Neuronal stem cell (in vitro differentiated cells): Measurements from ENCODE around the gene B4GALNT4.
"Not testable (repeated sequence)": the region's sequence is repeated elsewhere in the genome, so short reads cannot be mapped to it uniquely, and the experiment has no call there.

Experiments used
- DNase-seq: peaks from one replicate; pipeline ENCODE4 v3.0.0-alpha.2; 2013; ENCODE audit warnings: low spot score
- H2AFZ ChIP-seq: one replicate; pipeline ENCODE4 v1.6.1; 2013; ENCODE audit warnings: mild to moderate bottlenecking, low read length, inconsistent platforms
- H2AK5ac ChIP-seq: 2 replicates; pipeline ENCODE4 v1.6.1; 2013; ENCODE audit warnings: low read depth, mild to moderate bottlenecking, inconsistent platforms, low read length, moderate library complexity, mixed read lengths
- H2BK120ac ChIP-seq: 2 replicates; pipeline ENCODE4 v1.6.1; 2013; ENCODE audit warnings: low read depth, mild to moderate bottlenecking, inconsistent platforms, low read length, moderate library complexity, mixed read lengths
- H2BK12ac ChIP-seq: one replicate; pipeline ENCODE4 v1.6.1; 2013; ENCODE audit warnings: low read length, inconsistent platforms
- H2BK15ac ChIP-seq: 2 replicates; pipeline ENCODE4 v1.6.1; 2013; ENCODE audit warnings: mild to moderate bottlenecking, low read length, inconsistent platforms, mixed read lengths
- H2BK5ac ChIP-seq: one replicate; pipeline ENCODE4 v1.6.1; 2013; ENCODE audit warnings: inconsistent platforms, mild to moderate bottlenecking, low read length, moderate library complexity
- H3K14ac ChIP-seq: one replicate; pipeline ENCODE4 v1.6.1; 2013; ENCODE audit warnings: low read length, inconsistent platforms
- H3K18ac ChIP-seq: 2 replicates; pipeline ENCODE4 v1.6.1; 2013; ENCODE audit warnings: low read length, inconsistent platforms
- H3K23ac ChIP-seq: 2 replicates; pipeline ENCODE4 v1.6.1; 2013; ENCODE audit warnings: low read depth, mild to moderate bottlenecking, mixed read lengths, low read length, inconsistent platforms; ENCODE audit not compliant: poor library complexity
- H3K27ac ChIP-seq: replicated peaks from 3 replicates; pipeline ENCODE4 v1.5.1; 2013; ENCODE audit warnings: low read length, inconsistent platforms
- H3K27me3 ChIP-seq, 3 experiments: 2 replicates each; pipeline ENCODE4 v1.6.1; 2013; ENCODE audit warnings: low read length in 3 of 3, mild to moderate bottlenecking in 2 of 3, inconsistent platforms in 1 of 3, low read depth in 1 of 3, mixed read lengths in 1 of 3, moderate library complexity in 1 of 3; ENCODE audit not compliant: control insufficient read depth in 3 of 3, insufficient read depth in 3 of 3
- H3K36me3 ChIP-seq, 2 donors: replicated peaks in 1 of 2; 2 replicates each; pipeline ENCODE4 v1.6.1; 2013; ENCODE audit warnings: low read length in 2 of 2; ENCODE audit not compliant: control insufficient read depth in 2 of 2, insufficient read depth in 2 of 2
- H3K4ac ChIP-seq: 2 replicates; pipeline ENCODE4 v1.6.1; 2013; ENCODE audit warnings: inconsistent platforms, mild to moderate bottlenecking, low read length, moderate library complexity
- H3K4me1 ChIP-seq, 2 donors: 1 replicate in 1 of 2; 2 replicates in 1 of 2; pipeline ENCODE4 v1.6.1; 2013; ENCODE audit warnings: low read length in 2 of 2, low read depth in 1 of 2; ENCODE audit not compliant: control insufficient read depth in 2 of 2, insufficient read depth in 1 of 2
- H3K4me2 ChIP-seq: one replicate; pipeline ENCODE4 v1.6.1; 2013; ENCODE audit warnings: mild to moderate bottlenecking, low read length, inconsistent platforms; ENCODE audit not compliant: insufficient read depth, poor library complexity, severe bottlenecking
- H3K4me3 ChIP-seq, 2 donors: 2 replicates each; pipeline ENCODE4 v1.5.1; 2013; ENCODE audit warnings: low read length in 2 of 2, mild to moderate bottlenecking in 2 of 2, inconsistent platforms in 1 of 2, moderate library complexity in 1 of 2
- H3K79me1 ChIP-seq: one replicate; pipeline ENCODE4 v1.6.1; 2013; ENCODE audit warnings: low read depth, mild to moderate bottlenecking, inconsistent platforms, low read length, moderate library complexity
- H3K9ac ChIP-seq: one replicate; pipeline ENCODE4 v1.6.1; 2013; ENCODE audit warnings: mild to moderate bottlenecking, low read depth, low read length, inconsistent platforms; ENCODE audit not compliant: poor library complexity
- H3K9me3 ChIP-seq, 2 donors: replicated peaks in 1 of 2; 2 replicates each; pipeline versions ENCODE3 to v1.6.1; 2013; ENCODE audit warnings: low read length in 2 of 2, mild to moderate bottlenecking in 2 of 2, inconsistent platforms in 1 of 2, low read depth in 1 of 2, mixed read lengths in 1 of 2, moderate library complexity in 1 of 2; ENCODE audit not compliant: control insufficient read depth in 2 of 2, insufficient read depth in 1 of 2
- H4K8ac ChIP-seq: one replicate; pipeline ENCODE4 v1.6.1; 2013; ENCODE audit warnings: low read depth, mild to moderate bottlenecking, inconsistent platforms, low read length, moderate library complexity
- H4K91ac ChIP-seq: one replicate; pipeline ENCODE4 v1.6.1; 2013; ENCODE audit warnings: low read length, low read depth, mild to moderate bottlenecking, inconsistent platforms; ENCODE audit not compliant: poor library complexity
- WGBS, 2 donors: extraction: QIAGEN DNeasy Blood & Tissue Kit; methylation state at CpG; one replicate each; pipeline ENCODE4 v1.1.7; 2013; ENCODE audit warnings: missing lambda C conversion rate in 2 of 2, mixed read lengths in 1 of 2; ENCODE audit not compliant: insufficient read length in 2 of 2, insufficient replicate concordance in 1 of 2; ENCODE audit errors: extremely low coverage in 2 of 2; 5-methylcytosine and 5-hydroxymethylcytosine counted together

B4GALNT4 gene

GRCh38 chr11:349270-349954 is 19.9 kb upstream of the B4GALNT4 start:
- not testable (repeated sequence) for H2AK5ac ChIP-seq, H3K9me3 ChIP-seq, H3K4me2 ChIP-seq, H3K9ac ChIP-seq, H3K79me1 ChIP-seq, H3K27ac ChIP-seq, H3K4me1 ChIP-seq, H3K18ac ChIP-seq, H2BK120ac ChIP-seq, H3K36me3 ChIP-seq, DNase-seq, H2AFZ ChIP-seq, H2BK15ac ChIP-seq, H4K91ac ChIP-seq, H3K4ac ChIP-seq, H2BK5ac ChIP-seq, H3K23ac ChIP-seq, H3K27me3 ChIP-seq
- peak overlapping the region; percentile 8 for H4K8ac ChIP-seq
- H3K14ac ChIP-seq = peak overlapping the region; percentile 75
- no CpG with 5 or more reads among the region's 8 CpGs for WGBS, 2 donors
- peak overlapping the region; percentile 63 for H2BK12ac ChIP-seq
- H3K4me3 ChIP-seq = peak overlapping the region in 1 of 2 donors; percentile 52

GRCh38 chr11:350033-350722 is 19.1 kb upstream of the B4GALNT4 start:
- H3K27ac ChIP-seq, H3K9ac ChIP-seq, H2BK15ac ChIP-seq, H2BK120ac ChIP-seq, H3K18ac ChIP-seq, H3K4me1 ChIP-seq, H4K91ac ChIP-seq, H2AK5ac ChIP-seq, DNase-seq, H3K23ac ChIP-seq, H3K27me3 ChIP-seq, H2BK5ac ChIP-seq, H3K9me3 ChIP-seq, H3K36me3 ChIP-seq, H3K79me1 ChIP-seq, H3K4ac ChIP-seq, H3K4me2 ChIP-seq: not testable (repeated sequence)
- Histone ChIP-seq H3K4me3 (peak overlapping the region in 1 of 2 donors; percentile 51), H4K8ac (peak overlapping the region; percentile 70), H3K14ac (peak overlapping the region; percentile 75), H2AFZ (peak overlapping the region; percentile 66), H2BK12ac (peak overlapping the region; percentile 63)
- no CpG with 5 or more reads among the region's 16 CpGs for WGBS, 2 donors

GRCh38 chr11:350723-351255 is 18.5 kb upstream of the B4GALNT4 start:
- no peak overlapping the region for H3K14ac ChIP-seq
- H2BK120ac ChIP-seq = no peak overlapping the region
- no peak overlapping the region for H4K91ac ChIP-seq
- no peak overlapping the region for H3K4me3 ChIP-seq
- H3K4me1 ChIP-seq = peaks cover 6 to 7% of the 10 kb centered on the region in 2 donors
- H2AFZ ChIP-seq = peak overlapping the region; percentile 66
- no peak overlapping the region for H3K9ac ChIP-seq
- H3K4me2 ChIP-seq = no peak overlapping the region
- no peaks in the 10 kb centered on the region for H3K36me3 ChIP-seq
- H3K9me3 ChIP-seq = peaks cover 0 to 2% of the 10 kb centered on the region in 2 donors
- H3K27me3 ChIP-seq = no peaks in the 10 kb centered on the region
- H3K23ac ChIP-seq = no peak overlapping the region
- no peak overlapping the region for H3K27ac ChIP-seq
- no peak overlapping the region for H2AK5ac ChIP-seq
- H2BK12ac ChIP-seq = no peak overlapping the region
- no peak for DNase-seq
- H3K4ac ChIP-seq = no peak overlapping the region
- no peaks in the 10 kb centered on the region for H3K79me1 ChIP-seq
- peak overlapping the region; percentile 8 for H2BK5ac ChIP-seq
- H4K8ac ChIP-seq = no peak overlapping the region
- peak overlapping the region; percentile 14 for H2BK15ac ChIP-seq
- H3K18ac ChIP-seq = peak overlapping the region; percentile 25
- WGBS, 2 donors = no CpG with 5 or more reads among the region's 18 CpGs

GRCh38 chr11:351411-351810 is 17.9 kb upstream of the B4GALNT4 start:
- H3K27me3 ChIP-seq = no peaks in the 10 kb centered on the region
- H2BK120ac ChIP-seq = no peak overlapping the region
- no CpG with 5 or more reads among the region's 14 CpGs for WGBS, 2 donors
- H3K14ac ChIP-seq = no peak overlapping the region
- DNase-seq = no peak
- H3K9me3 ChIP-seq = peaks cover 2% of the 10 kb centered on the region in 2 donors
- no peak overlapping the region for H3K4me2 ChIP-seq
- peak overlapping the region; percentile 14 for H2BK15ac ChIP-seq
- no peak overlapping the region for H3K4ac ChIP-seq
- H3K9ac ChIP-seq = no peak overlapping the region
- H3K36me3 ChIP-seq = peaks cover 0 to under 1% of the 10 kb centered on the region in 2 donors
- no peak overlapping the region for H2BK12ac ChIP-seq
- H3K4me3 ChIP-seq = no peak overlapping the region
- H3K4me1 ChIP-seq = peaks cover 6 to 7% of the 10 kb centered on the region in 2 donors
- H4K8ac ChIP-seq = no peak overlapping the region
- H3K23ac ChIP-seq = no peak overlapping the region
- H2AFZ ChIP-seq = no peak overlapping the region
- no peak overlapping the region for H4K91ac ChIP-seq
- H3K18ac ChIP-seq = no peak overlapping the region
- H3K27ac ChIP-seq = no peak overlapping the region
- H3K79me1 ChIP-seq = peaks cover under 1% of the 10 kb centered on the region
- H2AK5ac ChIP-seq = peak overlapping the region; percentile 44
- H2BK5ac ChIP-seq = peak overlapping the region; percentile 8
